Natural killer cell (primary cell): Measurements from ENCODE around the gene XXYLT1. TPM values are rescaled to one million over a fixed set of nuclear protein-coding genes. Genes with fewer than 3 reads are reported as not detected.
"Not testable (repeated sequence)": the region's sequence is repeated elsewhere in the genome, so short reads cannot be mapped to it uniquely, and the experiment has no call there.

Experiments used
- ATAC-seq, 3 donors: fragments of 150-1000 bp in 2 of 3; fragments of 200-7000 bp in 1 of 3; cut with Tn5 transposase; 1 replicate in 1 of 3; 2 replicates in 2 of 3; pipeline ENCODE4 v1.10.0; 2021; ENCODE audit warnings: mild to moderate bottlenecking in 2 of 3, moderate library complexity in 2 of 3
- DNase-seq, 2 donors: peaks; one replicate each; pipeline versions ENCODE4 v3.0.0 to v3.0.0-alpha.2; 2013 to 2021; ENCODE audit warnings: mixed read lengths in 1 of 2
- H3K27ac ChIP-seq: one replicate; pipeline ENCODE4 v1.5.1; 2013; ENCODE audit warnings: mild to moderate bottlenecking, low read length
- H3K27me3 ChIP-seq: one replicate; pipeline ENCODE4 v1.6.1; 2013; ENCODE audit warnings: low read length; ENCODE audit not compliant: control insufficient read depth, insufficient read depth
- H3K36me3 ChIP-seq: one replicate; pipeline ENCODE4 v1.6.1; 2013; ENCODE audit warnings: low read length; ENCODE audit not compliant: control insufficient read depth, insufficient read depth
- H3K4me1 ChIP-seq: one replicate; pipeline ENCODE4 v1.6.1; 2013; ENCODE audit warnings: low read length; ENCODE audit not compliant: control insufficient read depth, insufficient read depth
- H3K4me3 ChIP-seq: one replicate; pipeline ENCODE4 v1.5.1; 2013; ENCODE audit warnings: low read length
- H3K9me3 ChIP-seq: one replicate; pipeline ENCODE4 v1.6.1; 2013; ENCODE audit warnings: low read length; ENCODE audit not compliant: control insufficient read depth, insufficient read depth
- H3K27ac Mint-ChIP-seq, 2 donors: one replicate each; pipeline ENCODE4 v1.8.0; 2022; ENCODE audit warnings: mild to moderate bottlenecking in 2 of 2, mixed read lengths in 2 of 2, moderate library complexity in 1 of 2
- H3K27me3 Mint-ChIP-seq, 2 donors: one replicate each; pipeline ENCODE4 v1.8.0; 2022; ENCODE audit warnings: low read depth in 2 of 2, mixed read lengths in 2 of 2
- H3K36me3 Mint-ChIP-seq: one replicate; pipeline ENCODE4 v1.8.0; 2022; ENCODE audit warnings: mixed read lengths
- H3K4me1 Mint-ChIP-seq, 2 donors: one replicate each; pipeline ENCODE4 v1.8.0; 2022; ENCODE audit warnings: mixed read lengths in 2 of 2
- H3K4me3 Mint-ChIP-seq: one replicate; pipeline ENCODE4 v1.8.0; 2022; ENCODE audit warnings: mild to moderate bottlenecking, moderate library complexity, mixed read lengths
- H3K9me3 Mint-ChIP-seq, 2 donors: one replicate each; pipeline ENCODE4 v1.8.0; 2022; ENCODE audit warnings: mixed read lengths in 2 of 2
- CTCF ChIP-seq: fragments of 200-600 bp; IDR thresholded peaks from one replicate; pipeline ENCODE4 v1.8.0; 2022; ENCODE audit warnings: antibody characterized with exemption
- WGBS: methylation state at CpG from one replicate; pipeline ENCODE4 v1.1.7; 2013; ENCODE audit warnings: missing lambda C conversion rate; ENCODE audit not compliant: insufficient coverage; 5-methylcytosine and 5-hydroxymethylcytosine counted together
- intact Hi-C: fragments of 100-400 bp; cut with micrococcal nuclease; formaldehyde crosslinking; loops from one replicate; pipeline ENCODE4 v1.14.2; 2022
- total RNA-seq, 4 donors: library from RNA; stranded (reverse); fragments of 120-200 nt in 1 of 4; gene quantifications; one replicate each; pipeline versions ENCODE4 v1.2.3 to v1.2.4, GENCODE V29; 2013 to 2022

The XXYLT1 gene
- total RNA-seq, 3 donors from 2014 or later (not counting 1 experiment from before 2014, with no cell fraction given) = 8.7 to 13.6 (median 10.2) TPM

GRCh38 chr3:195054311-195054710 lies 216.6 kb downstream of the XXYLT1 start:
- intact Hi-C loops = no loop called here
- Mint-ChIP-seq H3K4me3 (no peak overlapping the region), H3K27ac (no peak overlapping the region), H3K9me3 (no peaks in the 10 kb centered on the region), H3K27me3 (peaks cover 13 to 24% of the 10 kb centered on the region in 2 donors), H3K4me1 (no peaks in the 10 kb centered on the region), H3K36me3 (no peaks in the 10 kb centered on the region)
- Histone ChIP-seq H3K9me3 (no peaks in the 10 kb centered on the region), H3K36me3 (no peaks in the 10 kb centered on the region), H3K4me1 (no peaks in the 10 kb centered on the region), H3K4me3 (no peak overlapping the region), H3K27me3 (no peaks in the 10 kb centered on the region), H3K27ac (no peak overlapping the region)
- ATAC-seq = no peak
- DNase-seq = no peak
- TF ChIP-seq CTCF = no peak
- WGBS = 87% methylated on average over 6 of the region's 6 CpGs

GRCh38 chr3:195052939-195053338 lies 218.0 kb downstream of the XXYLT1 start:
- Mint-ChIP-seq H3K36me3 (no peaks in the 10 kb centered on the region), H3K27me3 (peaks cover 13 to 20% of the 10 kb centered on the region in 2 donors), H3K27ac (no peak overlapping the region), H3K9me3 (no peaks in the 10 kb centered on the region), H3K4me3 (no peak overlapping the region), H3K4me1 (no peaks in the 10 kb centered on the region)
- 88% methylated on average over 4 of the region's 6 CpGs for WGBS
- H3K27ac ChIP-seq = no peak overlapping the region
- H3K27me3 ChIP-seq = no peaks in the 10 kb centered on the region
- no peak for TF ChIP-seq CTCF
- intact Hi-C loops = no loop called here
- no peak overlapping the region for H3K4me3 ChIP-seq
- H3K9me3 ChIP-seq = no peaks in the 10 kb centered on the region
- DNase-seq (no peak), ATAC-seq (no peak)
- H3K36me3 ChIP-seq = no peaks in the 10 kb centered on the region
- H3K4me1 ChIP-seq = no peaks in the 10 kb centered on the region

- H3K27me3 ChIP-seq, H3K4me3 ChIP-seq, H3K9me3 Mint-ChIP-seq, DNase-seq, H3K4me1 ChIP-seq, H3K27ac Mint-ChIP-seq, H3K36me3 ChIP-seq, intact Hi-C loops, ATAC-seq, H3K4me3 Mint-ChIP-seq, H3K4me1 Mint-ChIP-seq, H3K9me3 ChIP-seq, H3K36me3 Mint-ChIP-seq, H3K27ac ChIP-seq: not testable (repeated sequence)
- peaks cover 13 to 19% of the 10 kb centered on the region in 2 donors for H3K27me3 Mint-ChIP-seq
- WGBS = 79% methylated on average over 5 of the region's 5 CpGs
These were observed 220.7 kb downstream of the XXYLT1 start for GRCh38 chr3:195050296-195050695.

GRCh38 chr3:195048059-195048905 lies 222.7 kb downstream of the XXYLT1 start:
- Histone ChIP-seq H3K9me3 (no peaks in the 10 kb centered on the region), H3K4me3 (no peak overlapping the region), H3K4me1 (no peaks in the 10 kb centered on the region), H3K36me3 (no peaks in the 10 kb centered on the region), H3K27me3 (no peaks in the 10 kb centered on the region), H3K27ac (no peak overlapping the region)
- Mint-ChIP-seq H3K27ac (no peak overlapping the region), H3K36me3 (no peaks in the 10 kb centered on the region), H3K9me3 (no peaks in the 10 kb centered on the region), H3K4me1 (no peaks in the 10 kb centered on the region), H3K27me3 (peaks cover 5 to 10% of the 10 kb centered on the region in 2 donors), H3K4me3 (no peak overlapping the region)
- 87% methylated on average over 15 of the region's 16 CpGs for WGBS
- no peak for TF ChIP-seq CTCF
- DNase-seq = no peak
- intact Hi-C loops = no loop called here
- ATAC-seq = no peak
